ENCODE data around the gene MROH9. TPM values are rescaled to one million over a fixed set of nuclear protein-coding genes. Genes with fewer than 3 reads are reported as not detected.

The MROH9 gene
- total RNA-seq, 6 experiments from 2014 or later: 0.10 to 0.17 (median 0.11) TPM; not detected in 3

DNA sequence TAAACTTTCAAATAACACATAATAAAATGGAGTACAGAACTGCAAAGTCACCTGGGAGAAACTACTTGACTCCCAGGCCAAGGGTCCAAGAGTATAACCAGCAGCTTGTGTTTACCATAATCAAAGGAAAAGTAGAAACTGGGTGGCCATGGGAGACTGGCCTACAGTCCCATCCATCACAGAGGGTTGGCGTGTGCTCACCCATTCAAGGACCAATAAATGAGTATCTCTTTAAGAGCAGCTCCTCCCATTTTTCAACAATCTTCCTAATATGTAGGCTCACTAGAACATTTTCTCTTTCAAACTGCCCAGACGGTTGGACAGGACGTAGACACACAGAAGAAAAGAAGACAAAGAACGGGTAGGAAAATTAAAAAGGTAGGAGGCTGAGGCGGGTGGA, 155.3 kb downstream of the MROH9 start, which contains the start of gene FMO3:
Gene FMO3 (plus strand): TSS at position 302 of the 400 bp plus-strand sequence. CDS start 1,754 bp downstream, outside the sequence.
- no peaks in the 10 kb centered on the region for H3K36me3 Mint-ChIP-seq (ENCODE audit: low read depth)
- DNase-seq: no peak
- H3K27ac Mint-ChIP-seq: no peak within 1 kb of the TSS
- no peaks in the 10 kb centered on the region for H3K4me1 Mint-ChIP-seq (ENCODE audit: low read depth)
- H3K27me3 Mint-ChIP-seq (ENCODE audit: insufficient read depth): no peaks in the 10 kb centered on the region
- no peaks in the 10 kb centered on the region for H3K9me3 Mint-ChIP-seq
- TF ChIP-seq, protein P1, sequence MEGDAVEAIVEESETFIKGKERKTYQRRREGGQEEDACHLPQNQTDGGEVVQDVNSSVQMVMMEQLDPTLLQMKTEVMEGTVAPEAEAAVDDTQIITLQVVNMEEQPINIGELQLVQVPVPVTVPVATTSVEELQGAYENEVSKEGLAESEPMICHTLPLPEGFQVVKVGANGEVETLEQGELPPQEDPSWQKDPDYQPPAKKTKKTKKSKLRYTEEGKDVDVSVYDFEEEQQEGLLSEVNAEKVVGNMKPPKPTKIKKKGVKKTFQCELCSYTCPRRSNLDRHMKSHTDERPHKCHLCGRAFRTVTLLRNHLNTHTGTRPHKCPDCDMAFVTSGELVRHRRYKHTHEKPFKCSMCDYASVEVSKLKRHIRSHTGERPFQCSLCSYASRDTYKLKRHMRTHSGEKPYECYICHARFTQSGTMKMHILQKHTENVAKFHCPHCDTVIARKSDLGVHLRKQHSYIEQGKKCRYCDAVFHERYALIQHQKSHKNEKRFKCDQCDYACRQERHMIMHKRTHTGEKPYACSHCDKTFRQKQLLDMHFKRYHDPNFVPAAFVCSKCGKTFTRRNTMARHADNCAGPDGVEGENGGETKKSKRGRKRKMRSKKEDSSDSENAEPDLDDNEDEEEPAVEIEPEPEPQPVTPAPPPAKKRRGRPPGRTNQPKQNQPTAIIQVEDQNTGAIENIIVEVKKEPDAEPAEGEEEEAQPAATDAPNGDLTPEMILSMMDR (IDR thresholded peaks at IDR 0.05): no peak
- H3K4me3 Mint-ChIP-seq: peak within 1 kb of the TSS; percentile 23; the same call in 1 of the 2 replicates

DNA sequence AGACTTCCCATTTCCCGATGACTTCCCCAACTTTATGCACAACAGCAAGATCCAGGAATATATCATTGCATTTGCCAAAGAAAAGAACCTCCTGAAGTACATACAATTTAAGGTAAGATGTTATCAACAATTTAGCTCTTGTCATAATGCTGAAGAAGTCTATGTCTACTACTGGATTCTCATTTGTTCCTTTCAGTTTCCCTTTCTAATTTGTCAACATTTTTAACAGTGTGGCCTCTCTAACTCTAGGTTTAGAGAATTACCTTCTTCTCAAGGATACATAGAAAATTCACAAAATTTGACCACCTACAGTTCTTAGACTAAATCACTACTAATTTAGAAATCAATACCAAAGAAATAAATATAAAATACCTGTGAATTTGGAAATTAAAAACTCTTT, 168.5 kb downstream of the MROH9 start:
- no peaks in the 10 kb centered on the region for H3K36me3 Mint-ChIP-seq (ENCODE audit: low read depth)
- TF ChIP-seq, protein P1 (IDR thresholded peaks at IDR 0.05): no peak

DNA sequence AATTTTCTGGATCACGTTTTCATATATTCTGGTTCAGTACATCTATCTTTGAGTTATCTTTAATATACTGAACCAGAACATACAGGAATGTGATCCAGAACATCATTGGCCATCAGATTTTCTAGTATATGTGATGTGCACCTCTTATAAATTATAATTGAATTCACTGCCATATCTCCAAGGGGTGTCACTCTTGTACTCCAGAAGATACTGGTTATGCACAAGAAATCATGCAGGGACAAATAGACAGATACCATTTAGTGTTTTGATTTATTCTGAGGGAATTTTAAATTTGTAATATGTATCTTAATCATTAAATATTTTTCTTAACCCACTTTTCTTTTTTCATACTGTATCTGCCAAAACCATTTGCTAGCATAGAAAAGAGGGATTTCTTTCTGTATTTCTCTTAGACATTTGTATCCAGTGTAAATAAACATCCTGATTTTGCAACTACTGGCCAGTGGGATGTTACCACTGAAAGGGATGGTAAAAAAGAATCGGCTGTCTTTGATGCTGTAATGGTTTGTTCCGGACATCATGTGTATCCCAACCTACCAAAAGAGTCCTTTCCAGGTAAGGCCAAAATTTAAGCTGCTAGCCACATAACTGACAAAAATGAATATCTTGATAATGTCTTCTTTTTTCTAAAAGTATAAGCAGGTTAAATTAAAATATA, 172.1 kb downstream of the MROH9 start:
- TF ChIP-seq, protein P1 (IDR thresholded peaks at IDR 0.05): no peak
- no peaks in the 10 kb centered on the region for H3K36me3 Mint-ChIP-seq (ENCODE audit: low read depth)
- no peaks in the 10 kb centered on the region for H3K4me1 Mint-ChIP-seq (ENCODE audit: low read depth)
- H3K9me3 Mint-ChIP-seq: no peaks in the 10 kb centered on the region
- no peak for DNase-seq
- no peak overlapping the region for H3K4me3 Mint-ChIP-seq
- H3K27ac Mint-ChIP-seq: no peak overlapping the region
- H3K27me3 Mint-ChIP-seq (ENCODE audit: insufficient read depth): peaks cover 2% of the 10 kb centered on the region; the same call in 1 of the 2 replicates

More for the DNA sequence above, 168.5 kb downstream of the MROH9 start:
- H3K4me3 Mint-ChIP-seq: peak overlapping the region; percentile 13; the same call in 1 of the 2 replicates
- H3K27ac Mint-ChIP-seq: no peak overlapping the region
- no peaks in the 10 kb centered on the region for H3K9me3 Mint-ChIP-seq
- no peaks in the 10 kb centered on the region for H3K4me1 Mint-ChIP-seq (ENCODE audit: low read depth)
- no peak for DNase-seq
- H3K27me3 Mint-ChIP-seq (ENCODE audit: insufficient read depth): peaks cover 1% of the 10 kb centered on the region

DNA sequence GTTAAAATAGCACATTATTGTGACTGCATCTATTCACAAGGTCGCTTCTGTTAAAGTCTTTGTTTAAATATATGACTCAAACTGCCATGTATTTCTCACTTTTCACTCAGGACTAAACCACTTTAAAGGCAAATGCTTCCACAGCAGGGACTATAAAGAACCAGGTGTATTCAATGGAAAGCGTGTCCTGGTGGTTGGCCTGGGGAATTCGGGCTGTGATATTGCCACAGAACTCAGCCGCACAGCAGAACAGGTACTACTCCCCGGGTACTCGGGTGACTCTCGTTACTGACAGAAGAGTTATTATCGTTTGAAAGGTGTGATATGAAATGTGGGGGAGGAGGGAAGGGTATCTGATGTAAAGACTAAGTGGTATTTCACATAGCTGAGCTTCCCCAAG, 172.6 kb downstream of the MROH9 start:
- Mint-ChIP-seq H3K9me3 (no peaks in the 10 kb centered on the region), H3K36me3 (ENCODE audit: low read depth) (no peaks in the 10 kb centered on the region), H3K4me3 (no peak overlapping the region), H3K4me1 (ENCODE audit: low read depth) (no peaks in the 10 kb centered on the region), H3K27me3 (ENCODE audit: insufficient read depth) (peaks cover 6% of the 10 kb centered on the region), H3K27ac (no peak overlapping the region)
- DNase-seq: no peak
- TF ChIP-seq, protein P1 (IDR thresholded peaks at IDR 0.05): no peak

DNA sequence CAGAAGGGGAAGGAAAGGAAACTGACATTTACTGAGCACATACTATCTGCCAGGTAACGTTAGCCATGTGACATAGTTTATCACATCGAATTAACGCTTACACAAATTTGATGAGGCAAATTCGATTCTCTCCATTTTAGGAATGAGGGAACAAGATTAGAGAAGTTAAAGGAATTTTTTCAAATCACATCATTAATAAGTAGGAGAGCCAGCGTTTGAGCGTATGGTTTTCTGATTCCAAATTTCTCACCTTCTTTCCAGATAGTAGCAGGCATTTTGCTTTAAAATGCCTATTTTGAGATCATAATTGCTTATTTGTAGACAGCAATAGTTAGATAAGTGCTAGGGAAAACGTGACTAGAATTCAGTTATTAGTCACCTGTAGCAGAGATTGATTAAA, 174.6 kb downstream of the MROH9 start:
- no peaks in the 10 kb centered on the region for H3K36me3 Mint-ChIP-seq (ENCODE audit: low read depth)
- H3K27ac Mint-ChIP-seq: no peak overlapping the region
- no peak overlapping the region for H3K4me3 Mint-ChIP-seq
- H3K27me3 Mint-ChIP-seq (ENCODE audit: insufficient read depth): peaks cover 6% of the 10 kb centered on the region
- no peaks in the 10 kb centered on the region for H3K9me3 Mint-ChIP-seq
- H3K4me1 Mint-ChIP-seq (ENCODE audit: low read depth): no peaks in the 10 kb centered on the region
- TF ChIP-seq, protein P1 (IDR thresholded peaks at IDR 0.05): no peak
- no peak for DNase-seq
